ENCODE results near the gene CGN. TPM values are rescaled to one million over a fixed set of nuclear protein-coding genes. Genes with fewer than 3 reads are reported as not detected.

CGN gene
- 10 to 100 TPM; 28.3 to 53.4 (median 44.4) TPM for polyA plus RNA-seq (ENCODE audit: insufficient read length in 4 of 4)

GRCh38 chr1:151510957-151511635 lies at the start of gene CGN:
TSS of gene CGN (plus strand) at chr1:151511387. CDS start at chr1:151518520, 7,133 bp downstream.
- peak in 3 of 4 donors; percentile 79 to 89 (median 83) for DNase-seq (ENCODE audit: low read depth in 4 of 4, low spot score in 2 of 4)

GRCh38 chr1:151461694-151462093 lies 49.5 kb upstream of the CGN start:
- DNase-seq (ENCODE audit: low read depth in 4 of 4, low spot score in 2 of 4): no peak

- DNase-seq (ENCODE audit: low read depth in 4 of 4, low spot score in 2 of 4): no peak
Measured at GRCh38 chr1:151465026-151465425, 46.2 kb upstream of the CGN start.

- DNase-seq (ENCODE audit: low read depth in 4 of 4, low spot score in 2 of 4): peak in 2 of 4 donors; percentile 62 to 71
Measured at GRCh38 chr1:151472856-151473731, 38.1 kb upstream of the CGN start.

- no peak for DNase-seq (ENCODE audit: low read depth in 4 of 4, low spot score in 2 of 4)
Measured at GRCh38 chr1:151474745-151475144, 36.4 kb upstream of the CGN start.

- DNase-seq (ENCODE audit: low read depth in 4 of 4, low spot score in 2 of 4): no peak
Measured at GRCh38 chr1:151475175-151475574, 36.0 kb upstream of the CGN start.

- DNase-seq (ENCODE audit: low read depth in 4 of 4, low spot score in 2 of 4): no peak
Measured at GRCh38 chr1:151476083-151476482, 35.1 kb upstream of the CGN start.

- no peak for DNase-seq (ENCODE audit: low read depth in 4 of 4, low spot score in 2 of 4)
Measured at GRCh38 chr1:151477066-151477465, 34.1 kb upstream of the CGN start.

- no peak for DNase-seq (ENCODE audit: low read depth in 4 of 4, low spot score in 2 of 4)
Measured at GRCh38 chr1:151478140-151478812, 32.9 kb upstream of the CGN start.

GRCh38 chr1:151478923-151479322 lies 32.3 kb upstream of the CGN start:
- DNase-seq (ENCODE audit: low read depth in 4 of 4, low spot score in 2 of 4): no peak

- DNase-seq (ENCODE audit: low read depth in 4 of 4, low spot score in 2 of 4): no peak
Measured at GRCh38 chr1:151479462-151479861, 31.7 kb upstream of the CGN start.

GRCh38 chr1:151482017-151482416 lies 29.2 kb upstream of the CGN start:
- no peak for DNase-seq (ENCODE audit: low read depth in 4 of 4, low spot score in 2 of 4)

GRCh38 chr1:151485685-151486255 lies 25.4 kb upstream of the CGN start:
- no peak for DNase-seq (ENCODE audit: low read depth in 4 of 4, low spot score in 2 of 4)

GRCh38 chr1:151486557-151486956 lies 24.6 kb upstream of the CGN start:
- DNase-seq (ENCODE audit: low read depth in 4 of 4, low spot score in 2 of 4): no peak

- no peak for DNase-seq (ENCODE audit: low read depth in 4 of 4, low spot score in 2 of 4)
Measured at GRCh38 chr1:151491641-151492040, 19.5 kb upstream of the CGN start.

GRCh38 chr1:151492120-151492519 lies 19.1 kb upstream of the CGN start:
- no peak for DNase-seq (ENCODE audit: low read depth in 4 of 4, low spot score in 2 of 4)

GRCh38 chr1:151493042-151493441 lies 18.1 kb upstream of the CGN start:
- no peak for DNase-seq (ENCODE audit: low read depth in 4 of 4, low spot score in 2 of 4)

- no peak for DNase-seq (ENCODE audit: low read depth in 4 of 4, low spot score in 2 of 4)
Measured at GRCh38 chr1:151494741-151495281, 16.4 kb upstream of the CGN start.

- no peak for DNase-seq (ENCODE audit: low read depth in 4 of 4, low spot score in 2 of 4)
Measured at GRCh38 chr1:151495316-151495715, 15.9 kb upstream of the CGN start.

- DNase-seq (ENCODE audit: low read depth in 4 of 4, low spot score in 2 of 4): no peak
Measured at GRCh38 chr1:151499365-151499764, 11.8 kb upstream of the CGN start.

GRCh38 chr1:151499930-151500329 lies 11.3 kb upstream of the CGN start:
- DNase-seq (ENCODE audit: low read depth in 4 of 4, low spot score in 2 of 4): no peak

All from left renal cortex interstitium (tissue), 4 donors.